GM19035 (cell line): ENCODE results near the gene FAM219A.
"Not testable (repeated sequence)": the region's sequence is repeated elsewhere in the genome, so short reads cannot be mapped to it uniquely, and the experiment has no call there.

Experiments
- ATAC-seq: cut with Tn5 transposase; IDR thresholded peaks from one replicate; pipeline ENCODE4 v1.9.1; 2021; ENCODE audit not compliant: unreplicated experiment

The FAM219A gene

DNA sequence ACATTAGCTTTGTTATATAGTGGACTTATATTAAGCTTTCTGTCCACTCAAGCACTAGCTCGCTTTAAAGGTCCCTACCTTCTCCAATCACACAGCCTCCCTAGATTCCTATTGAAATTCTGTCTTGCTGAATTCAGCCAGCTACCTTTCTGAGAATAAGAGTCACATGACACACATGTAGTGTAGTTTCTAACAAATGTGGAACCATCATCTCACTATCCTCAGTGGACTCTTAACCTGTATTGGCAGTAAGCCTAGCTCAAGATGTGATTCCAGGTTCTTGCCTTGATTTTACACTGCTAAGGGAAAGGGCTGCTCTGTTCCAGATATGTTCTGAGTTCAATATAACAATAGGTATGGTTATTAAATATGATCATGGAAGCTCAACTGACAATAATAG is 11.4 kb downstream of the FAM219A start:
- no peak for ATAC-seq

DNA sequence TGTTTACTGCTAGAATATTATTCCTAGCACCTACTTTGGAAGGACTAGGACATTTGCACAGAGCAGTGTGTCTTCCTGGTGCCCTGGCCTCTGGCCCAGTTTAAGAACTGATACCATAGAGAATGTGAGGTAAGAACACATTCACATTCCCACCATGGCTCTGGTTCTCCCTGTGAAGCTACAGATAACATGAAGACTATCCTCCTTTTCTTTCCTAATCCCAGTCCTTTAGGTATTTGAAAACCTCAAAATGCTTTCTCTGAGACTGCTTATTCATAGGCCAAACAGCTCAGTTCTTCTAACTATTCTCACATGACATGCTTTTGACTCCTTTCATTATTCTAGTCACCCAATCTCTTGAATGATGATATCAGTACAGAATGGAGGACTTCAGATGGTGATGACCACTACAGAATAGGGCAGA is 11.9 kb downstream of the FAM219A start:
- no peak for ATAC-seq

DNA sequence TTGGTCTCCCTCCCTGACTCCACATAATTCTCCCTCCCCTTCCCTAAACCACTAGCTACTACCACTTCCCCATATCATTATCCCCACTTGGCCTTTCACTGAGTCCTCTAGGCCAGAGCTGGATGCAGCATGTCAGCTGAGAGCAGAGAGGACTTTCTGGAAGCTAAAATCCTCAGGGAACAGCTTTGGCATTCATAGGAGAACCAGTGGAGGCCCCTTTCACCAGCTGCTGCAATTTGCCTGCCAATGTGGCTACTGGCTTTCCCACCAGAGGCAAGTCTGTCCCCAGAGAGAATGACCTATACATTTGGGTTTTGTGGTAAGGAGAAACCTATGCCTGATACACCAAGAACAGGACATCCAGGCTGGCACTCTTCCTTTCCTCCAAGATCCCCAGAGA is 14.4 kb downstream of the FAM219A start:
- ATAC-seq: no peak

DNA sequence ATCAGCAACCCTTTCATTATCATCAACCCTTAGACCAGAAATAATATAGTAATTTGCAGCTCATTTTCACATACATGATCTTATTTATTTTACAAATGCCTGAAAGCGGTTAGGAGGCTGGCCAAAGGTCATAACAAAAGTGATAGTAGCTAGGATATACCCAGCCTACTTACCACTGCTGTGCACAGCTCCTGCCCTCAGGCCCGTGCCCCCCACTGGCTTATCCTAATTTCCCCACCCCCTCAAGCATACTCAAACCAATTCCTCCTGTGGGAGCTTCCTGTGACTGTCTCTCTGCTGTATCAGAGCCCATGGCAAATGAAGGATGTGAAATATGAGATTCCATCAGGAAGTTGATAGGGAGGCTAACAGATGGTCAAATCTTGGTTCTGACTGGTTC is 14.8 kb downstream of the FAM219A start:
- ATAC-seq: no peak

DNA sequence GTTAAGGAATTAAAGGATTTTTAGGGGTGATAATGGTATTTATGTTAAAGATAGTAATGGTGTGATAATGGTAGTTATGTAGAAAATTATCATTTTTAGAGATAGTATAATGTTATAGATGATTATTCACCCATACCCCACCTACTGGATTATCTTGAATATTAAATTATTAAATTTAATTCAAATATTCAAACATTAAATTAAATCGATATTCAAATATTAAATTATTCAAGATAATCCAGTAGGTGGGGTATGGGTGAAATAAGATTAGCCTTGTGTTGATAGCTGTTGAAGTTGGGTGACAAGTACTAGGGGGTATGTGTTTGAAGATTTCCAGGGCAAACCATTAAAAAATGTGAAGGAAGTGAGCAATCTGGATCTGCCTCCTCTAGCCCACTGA is 15.6 kb downstream of the FAM219A start:
- no peak for ATAC-seq

DNA sequence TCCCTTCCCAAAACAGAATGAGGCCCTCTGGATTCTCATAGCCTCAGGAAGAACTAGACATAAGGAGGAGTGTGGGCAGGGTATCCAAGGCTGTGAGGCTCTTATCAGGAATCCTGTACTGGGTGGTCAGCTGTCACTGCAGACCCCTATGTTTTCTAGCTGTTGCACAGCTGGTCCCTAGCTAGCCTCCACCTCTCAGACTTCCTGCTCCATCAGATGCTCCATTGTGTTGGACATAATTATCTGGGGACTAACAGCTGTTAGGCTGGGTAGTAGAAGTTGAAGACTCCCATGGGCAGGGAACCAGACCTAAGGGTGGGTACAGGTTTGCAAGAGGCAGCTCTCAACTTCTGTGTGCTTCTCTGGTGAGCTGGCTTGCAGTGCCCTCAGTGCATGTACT is 18.4 kb downstream of the FAM219A start:
- no peak for ATAC-seq

DNA sequence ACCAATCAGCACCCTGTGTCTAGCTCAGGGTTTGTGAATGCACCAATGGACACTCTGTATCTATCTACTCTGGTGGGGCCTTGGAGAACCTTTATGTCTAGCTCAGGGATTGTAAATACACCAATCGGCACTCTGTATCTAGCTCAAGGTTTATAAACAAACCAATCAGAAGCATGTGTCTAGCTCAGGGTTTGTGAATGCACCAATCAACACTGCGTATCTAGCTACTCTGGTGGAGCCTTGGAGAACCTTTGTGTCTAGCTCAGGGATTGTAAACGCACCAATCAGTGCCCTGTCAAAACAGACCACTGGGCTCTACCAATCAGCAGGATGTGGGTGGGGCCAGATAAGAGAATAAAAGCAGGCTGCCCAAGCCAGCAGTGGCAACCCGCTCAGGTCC is 19.9 kb downstream of the FAM219A start:
- not testable (repeated sequence) for ATAC-seq

DNA sequence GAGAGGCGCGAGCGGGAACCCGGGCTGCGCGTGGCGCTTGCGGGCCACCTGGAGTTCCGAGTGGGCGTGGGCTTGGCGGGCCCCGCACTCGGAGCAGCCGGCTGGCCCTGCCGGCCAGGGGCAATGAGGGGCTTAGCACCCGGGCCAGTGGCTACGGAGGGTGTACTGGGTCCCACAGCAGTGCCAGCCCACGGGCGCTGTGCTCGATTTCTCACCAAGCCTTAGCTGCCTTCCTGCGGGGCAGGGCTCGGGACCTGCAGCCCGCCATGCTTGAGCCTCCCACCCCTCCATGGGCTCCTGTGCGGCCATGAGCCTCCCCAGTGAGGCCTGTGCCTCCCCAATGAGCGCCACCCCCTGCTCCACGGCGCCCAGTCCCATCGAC is 20.5 kb downstream of the FAM219A start:
- not testable (repeated sequence) for ATAC-seq

DNA sequence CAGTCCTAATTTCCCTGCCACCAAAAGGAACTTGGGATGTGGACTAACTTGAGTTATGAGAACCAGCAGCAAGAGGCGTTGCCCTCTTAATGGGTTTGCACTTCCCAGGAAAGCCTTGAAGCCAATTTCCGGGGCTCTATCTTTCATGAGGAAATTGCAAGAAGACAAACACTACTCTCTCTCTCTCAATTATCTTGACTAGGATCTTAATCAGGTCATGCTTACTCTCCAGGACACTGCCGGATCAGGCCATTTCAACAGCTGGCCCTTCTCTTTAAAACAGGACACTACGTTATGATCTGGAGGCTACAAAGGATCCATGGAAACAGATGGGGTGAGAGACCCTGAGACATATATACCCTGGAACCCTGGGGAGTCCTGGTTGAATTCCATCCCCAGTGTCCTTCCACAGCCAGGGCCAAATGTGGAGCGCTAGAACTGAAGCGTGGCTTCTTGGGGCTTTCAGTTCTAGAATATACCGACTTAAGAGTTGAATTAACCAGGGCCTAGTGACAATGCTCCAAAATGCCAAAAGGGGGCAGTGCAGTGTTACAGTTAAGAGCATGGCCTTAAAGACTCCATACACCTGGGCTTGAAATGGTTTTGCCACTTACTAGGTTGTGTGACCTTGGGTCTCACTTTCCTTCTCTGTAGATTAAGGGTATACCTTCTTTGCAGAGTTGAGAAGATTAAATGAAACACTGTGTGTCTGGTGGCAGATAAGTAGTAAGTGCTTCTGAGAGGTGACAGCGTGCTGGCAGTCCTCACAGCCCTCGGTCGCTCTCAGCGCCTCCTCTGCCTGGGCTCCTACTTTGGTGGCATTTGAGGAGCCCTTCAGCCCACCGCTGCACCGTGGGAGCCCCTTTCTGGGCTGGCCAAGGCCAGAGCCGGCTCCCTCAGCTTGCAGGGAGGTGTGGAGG is 21.1 kb downstream of the FAM219A start:
- ATAC-seq: no peak

DNA sequence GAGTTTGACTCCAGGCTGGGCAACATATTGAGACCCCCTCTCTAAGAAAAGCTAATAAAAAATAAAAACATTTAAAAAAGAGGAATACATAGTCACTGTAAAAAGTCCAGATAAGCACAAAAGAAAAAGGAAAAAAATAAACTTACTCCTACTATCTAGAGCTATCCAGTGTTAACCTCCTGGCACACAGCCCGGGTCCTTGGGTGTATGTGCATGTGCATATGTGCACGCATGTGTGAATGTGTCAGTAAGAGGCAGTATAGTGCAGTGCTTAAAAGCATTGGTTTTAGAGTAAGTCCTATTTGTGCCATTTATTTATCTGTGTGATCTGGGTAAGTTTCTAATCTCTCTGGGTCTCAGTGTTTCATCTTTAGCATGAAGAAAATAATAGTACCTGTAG is 26.7 kb downstream of the FAM219A start:
- no peak for ATAC-seq

DNA sequence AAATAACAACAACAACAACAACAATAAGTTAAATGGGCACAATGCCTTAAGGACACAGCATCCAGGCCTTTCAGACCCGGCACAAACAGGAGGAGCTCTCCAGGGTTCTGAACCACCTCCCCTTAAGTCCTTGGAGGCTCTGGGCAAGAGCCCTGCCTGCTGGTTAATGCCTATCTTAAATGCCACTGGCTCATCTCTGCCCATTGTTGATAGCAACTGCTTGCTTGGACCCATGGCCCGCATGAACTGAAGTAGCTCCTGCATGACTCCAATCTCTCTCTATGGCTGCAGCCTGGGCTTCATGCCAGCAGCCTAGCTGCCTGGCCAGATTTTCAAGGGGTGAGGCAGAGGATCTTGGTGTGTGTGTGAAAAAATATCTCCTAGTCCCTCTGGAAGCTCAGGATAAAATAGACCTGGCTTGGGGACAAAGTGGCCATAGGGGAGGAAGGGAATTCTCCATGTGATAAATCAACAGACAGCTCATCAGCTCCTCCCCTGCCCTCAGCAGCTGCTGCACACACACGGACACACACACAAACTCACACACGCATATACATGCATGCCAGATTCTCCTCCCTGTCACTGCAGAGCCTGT is 27.4 kb downstream of the FAM219A start:
- ATAC-seq: no peak

DNA sequence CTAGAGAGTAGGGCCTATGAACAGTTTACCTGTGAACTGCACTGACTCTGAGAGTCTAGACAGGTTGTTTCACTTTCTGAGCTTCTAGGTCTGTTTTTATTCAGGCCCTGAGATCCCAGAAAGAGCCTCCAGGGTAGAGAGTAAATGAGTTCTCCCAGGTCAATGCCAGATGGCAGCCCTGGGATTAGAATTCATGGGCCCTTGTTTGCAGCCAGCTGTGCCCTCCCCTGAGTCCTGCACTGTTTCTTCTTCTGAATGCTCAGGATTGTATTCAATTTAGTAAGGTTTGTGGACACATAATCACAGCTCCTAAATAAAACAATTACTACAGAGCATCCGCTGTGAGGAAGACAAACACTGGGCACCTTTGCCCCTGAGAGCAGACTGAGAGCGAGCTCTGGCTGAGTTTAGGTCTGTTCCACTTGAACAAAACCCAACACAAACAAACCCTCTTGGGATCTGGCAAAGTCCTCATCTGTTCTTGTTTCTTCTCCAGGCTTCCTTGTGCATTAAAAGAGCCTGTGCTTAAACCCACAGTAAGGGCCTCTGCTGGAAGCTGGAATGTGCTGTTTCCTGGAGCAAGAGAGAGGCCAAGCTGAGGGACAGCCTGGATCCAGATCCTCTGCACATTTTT is 29.9 kb downstream of the FAM219A start:
- ATAC-seq: no peak

DNA sequence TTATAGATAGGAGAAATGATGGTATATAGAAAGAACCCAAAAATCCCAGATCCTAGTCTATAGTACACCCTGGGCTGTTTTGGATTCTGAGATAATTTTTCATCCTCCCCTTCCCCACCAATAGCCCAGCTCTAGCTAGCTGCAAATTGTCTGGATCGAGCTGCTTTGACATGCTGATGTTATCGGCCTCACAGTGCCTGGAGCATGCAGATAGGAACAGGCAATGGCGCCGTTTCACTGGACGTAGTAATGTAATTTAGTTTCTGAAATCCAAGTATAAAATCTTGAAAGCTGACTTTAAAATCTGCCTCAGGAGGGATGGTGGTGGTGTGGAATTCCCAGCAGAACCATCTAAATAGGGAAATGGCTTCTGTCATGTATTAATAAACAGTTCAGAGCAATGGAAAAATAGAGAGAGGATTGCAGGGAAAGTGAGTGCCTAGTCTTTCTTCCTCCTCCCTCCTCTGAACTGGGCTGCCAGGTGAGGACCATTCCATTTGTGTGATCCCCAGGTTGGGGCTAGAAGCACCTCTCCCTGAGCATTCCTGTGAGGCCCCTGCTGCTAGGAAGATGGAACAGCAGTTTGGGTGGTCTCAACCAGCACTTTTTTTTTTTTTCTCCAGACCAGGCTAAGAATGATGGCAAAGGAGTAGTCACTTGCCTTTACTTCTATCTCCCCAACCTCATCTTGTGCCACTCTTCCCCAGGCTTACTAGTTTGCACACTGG is 31.9 kb downstream of the FAM219A start:
- no peak for ATAC-seq

DNA sequence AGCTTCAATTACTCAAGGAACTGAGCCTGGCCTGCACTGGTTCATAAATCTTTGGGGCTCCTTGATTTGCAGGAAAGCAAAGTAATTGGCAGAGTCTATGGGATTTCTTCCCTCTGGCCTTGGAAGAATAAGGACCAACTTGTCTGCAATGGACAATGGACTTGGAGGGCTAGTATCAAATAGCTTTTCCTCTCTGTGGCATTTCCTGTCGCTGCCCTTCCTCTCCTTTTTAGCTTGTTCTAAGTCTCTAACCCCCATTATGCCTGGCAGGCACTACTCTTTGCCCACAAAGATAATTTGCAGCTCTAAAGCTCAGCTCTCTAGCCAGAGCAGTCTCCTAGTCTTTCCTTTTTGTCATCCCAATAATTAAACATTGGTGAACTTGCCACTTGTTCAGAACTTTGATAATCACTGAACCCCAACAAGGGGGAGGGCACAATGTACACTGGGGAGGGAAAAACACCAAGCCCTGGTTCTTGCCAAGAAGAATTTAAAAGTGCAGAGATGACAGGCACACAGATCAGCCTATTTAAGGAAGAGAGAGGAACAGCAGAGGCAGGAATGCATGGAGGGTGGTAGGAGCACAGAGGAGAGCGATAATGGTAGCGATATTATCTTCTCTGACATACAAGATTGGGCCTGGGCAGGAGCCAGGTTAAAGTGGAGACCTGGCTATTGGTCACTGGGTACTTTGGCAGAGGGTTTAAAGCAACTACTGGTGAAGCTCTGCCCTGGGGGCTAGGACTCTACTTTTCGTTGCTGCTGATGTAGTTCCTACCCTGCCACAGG is 38.5 kb downstream of the FAM219A start:
- no peak for ATAC-seq

DNA sequence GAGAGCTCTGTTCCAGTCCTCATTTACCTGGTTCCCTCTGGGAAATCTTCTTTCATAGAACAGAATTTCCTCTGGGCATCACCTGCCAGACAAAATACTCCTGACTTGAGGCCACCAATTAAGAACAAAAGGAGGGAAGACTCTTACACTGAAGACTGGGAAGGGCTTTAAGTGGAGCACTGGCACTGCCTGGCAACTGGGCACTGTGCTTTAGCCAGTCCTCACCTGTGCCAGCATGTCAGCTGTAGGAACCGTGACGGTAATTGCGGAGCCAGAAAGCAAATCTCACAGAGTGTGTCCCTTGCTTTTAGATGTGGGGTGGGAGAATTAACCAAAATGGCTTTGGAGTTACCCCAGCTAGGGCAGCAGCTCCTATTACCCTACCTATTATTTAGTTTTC is 40.6 kb downstream of the FAM219A start:
- ATAC-seq: no peak

DNA sequence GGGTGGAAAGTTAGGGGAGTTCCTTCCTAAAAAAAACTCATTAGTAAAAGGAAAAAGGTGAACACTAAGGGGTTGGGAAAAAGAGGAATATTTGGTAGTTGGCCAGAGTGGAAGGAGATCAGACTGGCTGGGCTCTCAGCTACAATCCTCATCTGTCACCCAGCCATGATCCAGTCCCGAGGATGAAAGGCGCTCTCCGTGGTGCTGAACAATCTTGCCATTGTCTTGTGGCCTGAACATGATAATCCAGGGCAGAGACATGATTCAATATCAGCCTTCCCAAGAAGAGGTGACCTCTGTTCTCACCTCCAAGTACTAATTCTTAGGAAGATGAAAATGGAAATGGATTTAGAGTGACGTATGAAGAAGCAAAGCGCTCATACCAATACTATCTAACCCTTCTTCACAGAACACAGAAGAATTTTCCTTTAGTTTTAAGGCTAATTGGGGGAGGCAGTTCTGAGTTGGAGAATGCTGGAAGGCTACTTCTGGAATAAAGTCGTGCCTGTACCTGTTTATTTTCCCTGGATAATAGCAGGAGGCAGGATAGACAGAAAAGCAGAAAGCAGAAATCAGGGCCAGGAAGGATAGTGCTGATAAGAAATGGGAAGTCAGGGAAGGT is 45.0 kb downstream of the FAM219A start:
- no peak for ATAC-seq

DNA sequence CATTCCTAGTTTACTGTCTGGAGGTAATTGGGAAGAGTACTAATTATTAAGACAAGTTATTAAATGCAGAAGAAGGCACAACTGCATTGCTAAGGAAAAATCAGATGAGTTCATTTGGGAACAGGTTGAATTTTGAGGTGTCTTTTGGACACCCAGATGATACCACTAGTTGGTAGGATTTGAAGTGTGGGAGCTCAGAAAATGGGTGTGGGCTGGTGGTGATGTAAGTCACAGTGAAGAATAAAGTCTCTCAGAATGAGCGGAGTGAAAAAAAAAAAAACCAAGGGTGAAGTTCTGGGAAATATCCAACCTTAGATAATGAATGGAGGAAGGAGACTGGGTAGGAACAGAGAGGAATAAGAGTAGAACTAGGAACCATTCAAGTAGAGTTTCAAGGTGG is 46.0 kb downstream of the FAM219A start:
- no peak for ATAC-seq

DNA sequence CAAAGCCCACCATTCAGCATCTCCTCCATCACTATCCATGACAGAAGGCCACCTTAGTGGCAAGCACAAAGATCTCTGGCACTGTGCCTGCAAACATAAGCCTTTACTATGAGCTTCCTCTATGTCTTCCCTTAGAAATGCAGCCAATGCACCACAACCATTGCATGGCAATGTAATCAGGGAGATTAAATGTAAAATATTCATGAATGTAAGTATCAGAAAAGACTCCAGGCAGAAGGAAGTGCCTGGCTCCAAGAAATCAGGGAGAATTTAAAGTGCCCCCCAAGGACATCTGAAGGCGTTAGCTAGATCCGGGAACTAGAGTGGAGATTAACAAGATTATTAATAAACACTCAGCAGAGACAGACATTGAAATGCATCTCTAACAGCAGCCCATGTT is 49.2 kb downstream of the FAM219A start:
- no peak for ATAC-seq

DNA sequence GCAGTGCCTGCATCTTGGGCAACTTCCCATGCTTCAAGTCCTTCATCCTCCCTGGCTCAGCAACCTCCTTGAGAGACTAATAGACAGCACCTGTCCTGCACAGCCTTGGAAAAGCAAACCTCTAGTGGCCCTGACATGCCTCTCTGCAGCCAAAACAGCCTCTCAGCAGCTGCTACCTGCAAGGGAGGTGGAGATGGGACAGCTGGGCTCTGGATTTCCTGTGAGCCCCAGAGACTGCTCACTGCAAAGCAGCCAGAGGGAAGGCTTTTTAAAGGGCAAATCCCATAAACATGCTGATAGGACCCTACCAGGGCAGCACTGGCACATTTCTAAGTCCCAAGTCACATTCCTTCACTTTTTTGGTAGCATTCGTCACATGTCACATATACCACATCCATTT is 50.2 kb downstream of the FAM219A start:
- ATAC-seq: no peak

DNA sequence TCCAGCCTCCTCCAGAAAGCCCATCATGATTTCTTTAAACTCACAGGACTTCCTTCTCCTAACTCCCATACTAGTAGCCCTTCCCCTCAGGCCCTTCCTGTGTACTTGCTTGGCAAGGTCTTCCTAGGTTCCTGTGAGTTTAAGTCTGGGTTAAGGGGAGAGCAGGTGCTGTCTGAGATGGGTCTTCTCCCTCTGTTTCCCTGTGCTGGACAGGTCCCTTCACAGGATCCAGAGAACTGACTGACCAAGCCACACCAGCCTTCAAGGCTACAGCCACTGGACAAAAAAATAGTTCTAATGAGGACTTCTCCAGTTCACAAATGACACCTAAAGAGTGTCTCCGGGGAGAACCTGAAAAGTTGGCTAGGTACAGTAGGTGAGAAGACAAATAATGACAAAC is 52.2 kb downstream of the FAM219A start:
- no peak for ATAC-seq
